ENCODE data around the gene THBS1.

Gene THBS1

GRCh38 chr15:39642011-39642640, 61.2 kb downstream of the THBS1 start:
- TF ChIP-seq CTCF (IDR thresholded peaks at IDR 0.05; ENCODE audit: low read length), result no peak
- TF ChIP-seq EZH2 (optimal IDR thresholded peaks at IDR 0.05; ENCODE audit: low read depth, low read length), result no peak
- TF ChIP-seq EZH2phosphoT487 (IDR thresholded peaks at IDR 0.05; ENCODE audit: low read length), result no peak
- Histone ChIP-seq H3K4me1 (ENCODE audit: low read length) (no peaks in the 10 kb centered on the region), H4K20me1 (ENCODE audit: insufficient read depth, low read length) (no peaks in the 10 kb centered on the region), H2AFZ (ENCODE audit: low read length) (no peak overlapping the region), H3K36me3 (replicated peaks; ENCODE audit: insufficient read depth, low read length) (no peaks in the 10 kb centered on the region), H3K4me3 (ENCODE audit: low read length) (no peak overlapping the region), H3K79me2 (ENCODE audit: low read length) (no peaks in the 10 kb centered on the region), H3F3A (ENCODE audit: insufficient read depth, low read length) (no peaks in the 10 kb centered on the region), H3K27me3 (replicated peaks; ENCODE audit: insufficient read depth, low read length) (no peaks in the 10 kb centered on the region), H3K4me2 (ENCODE audit: low read depth, low read length) (no peak overlapping the region), H3K27ac (ENCODE audit: low read length) (no peak overlapping the region), H3K9ac (ENCODE audit: low read length) (no peak overlapping the region), H3K9me2 (replicated peaks; ENCODE audit: insufficient read depth, low read length) (no peaks in the 10 kb centered on the region), H3K9me3 (replicated peaks; ENCODE audit: insufficient read depth, low read length) (no peaks in the 10 kb centered on the region)
- no peak for DNase-seq

GRCh38 chr15:39643727-39644126, 62.8 kb downstream of the THBS1 start:
- Histone ChIP-seq H3K9me3 (replicated peaks; ENCODE audit: insufficient read depth, low read length) (no peaks in the 10 kb centered on the region), H2AFZ (ENCODE audit: low read length) (no peak overlapping the region), H3F3A (ENCODE audit: insufficient read depth, low read length) (no peaks in the 10 kb centered on the region), H3K9me2 (replicated peaks; ENCODE audit: insufficient read depth, low read length) (no peaks in the 10 kb centered on the region), H3K4me2 (ENCODE audit: low read depth, low read length) (no peak overlapping the region), H3K4me1 (ENCODE audit: low read length) (no peaks in the 10 kb centered on the region), H4K20me1 (ENCODE audit: insufficient read depth, low read length) (no peaks in the 10 kb centered on the region), H3K36me3 (replicated peaks; ENCODE audit: insufficient read depth, low read length) (no peaks in the 10 kb centered on the region), H3K9ac (ENCODE audit: low read length) (no peak overlapping the region), H3K79me2 (ENCODE audit: low read length) (no peaks in the 10 kb centered on the region), H3K4me3 (ENCODE audit: low read length) (no peak overlapping the region), H3K27ac (ENCODE audit: low read length) (no peak overlapping the region), H3K27me3 (replicated peaks; ENCODE audit: insufficient read depth, low read length) (no peaks in the 10 kb centered on the region)
- TF ChIP-seq CTCF (IDR thresholded peaks at IDR 0.05; ENCODE audit: low read length), result no peak
- TF ChIP-seq EZH2 (optimal IDR thresholded peaks at IDR 0.05; ENCODE audit: low read depth, low read length), result no peak
- TF ChIP-seq EZH2phosphoT487 (IDR thresholded peaks at IDR 0.05; ENCODE audit: low read length), result no peak
- no peak for DNase-seq

GRCh38 chr15:39644136-39644535, 63.3 kb downstream of the THBS1 start:
- H2AFZ ChIP-seq (ENCODE audit: low read length), result no peak overlapping the region
- H3K27me3 ChIP-seq (replicated peaks; ENCODE audit: insufficient read depth, low read length), result no peaks in the 10 kb centered on the region
- H3K9me3 ChIP-seq (replicated peaks; ENCODE audit: insufficient read depth, low read length), result no peaks in the 10 kb centered on the region
- no peaks in the 10 kb centered on the region for H3K9me2 ChIP-seq (replicated peaks; ENCODE audit: insufficient read depth, low read length)
- no peak overlapping the region for H3K4me3 ChIP-seq (ENCODE audit: low read length)
- TF ChIP-seq EZH2phosphoT487 (IDR thresholded peaks at IDR 0.05; ENCODE audit: low read length), result no peak
- H3K4me2 ChIP-seq (ENCODE audit: low read depth, low read length), result no peak overlapping the region
- no peak for DNase-seq
- no peaks in the 10 kb centered on the region for H3F3A ChIP-seq (ENCODE audit: insufficient read depth, low read length)
- H3K36me3 ChIP-seq (replicated peaks; ENCODE audit: insufficient read depth, low read length), result no peaks in the 10 kb centered on the region
- H4K20me1 ChIP-seq (ENCODE audit: insufficient read depth, low read length), result no peaks in the 10 kb centered on the region
- no peak overlapping the region for H3K9ac ChIP-seq (ENCODE audit: low read length)
- no peaks in the 10 kb centered on the region for H3K4me1 ChIP-seq (ENCODE audit: low read length)
- no peaks in the 10 kb centered on the region for H3K79me2 ChIP-seq (ENCODE audit: low read length)
- no peak overlapping the region for H3K27ac ChIP-seq (ENCODE audit: low read length)

GRCh38 chr15:39645138-39645975, 64.5 kb downstream of the THBS1 start:
- H3K36me3 ChIP-seq (replicated peaks; ENCODE audit: insufficient read depth, low read length), result no peaks in the 10 kb centered on the region
- H3K9me2 ChIP-seq (replicated peaks; ENCODE audit: insufficient read depth, low read length), result no peaks in the 10 kb centered on the region
- TF ChIP-seq EZH2phosphoT487 (IDR thresholded peaks at IDR 0.05; ENCODE audit: low read length), result no peak
- no peak for TF ChIP-seq EZH2 (optimal IDR thresholded peaks at IDR 0.05; ENCODE audit: low read depth, low read length)
- no peak for TF ChIP-seq CTCF (IDR thresholded peaks at IDR 0.05; ENCODE audit: low read length)
- H3K9ac ChIP-seq (ENCODE audit: low read length), result no peak overlapping the region
- no peak overlapping the region for H3K4me2 ChIP-seq (ENCODE audit: low read depth, low read length)
- H4K20me1 ChIP-seq (ENCODE audit: insufficient read depth, low read length), result no peaks in the 10 kb centered on the region
- H3K27me3 ChIP-seq (replicated peaks; ENCODE audit: insufficient read depth, low read length), result no peaks in the 10 kb centered on the region
- H3K9me3 ChIP-seq (replicated peaks; ENCODE audit: insufficient read depth, low read length), result no peaks in the 10 kb centered on the region
- no peak overlapping the region for H2AFZ ChIP-seq (ENCODE audit: low read length)
- no peak overlapping the region for H3K4me3 ChIP-seq (ENCODE audit: low read length)
- no peak for DNase-seq
- H3K27ac ChIP-seq (ENCODE audit: low read length), result no peak overlapping the region
- H3K79me2 ChIP-seq (ENCODE audit: low read length), result no peaks in the 10 kb centered on the region
- H3F3A ChIP-seq (ENCODE audit: insufficient read depth, low read length), result no peaks in the 10 kb centered on the region
- H3K4me1 ChIP-seq (ENCODE audit: low read length), result no peaks in the 10 kb centered on the region

Measured in MM.1S (cell line).